Neural cell (in vitro differentiated cells): ENCODE measurements around the gene TCIRG1. TPM values are rescaled to one million over a fixed set of nuclear protein-coding genes. Genes with fewer than 3 reads are reported as not detected.

Experiments
- H2AFZ ChIP-seq: fragments of 200-600, 300-800 bp; sonication (generic), shearing (Covaris generic); 2 replicates; pipeline ENCODE4 v1.6.0; 2014; ENCODE audit warnings: low read depth, mild to moderate bottlenecking, antibody characterized with exemption, low read length, moderate library complexity
- H3F3A ChIP-seq: fragments of 200-600 bp; shearing (Covaris generic); 2 replicates; pipeline ENCODE4 v1.6.1; 2016; ENCODE audit warnings: mild to moderate bottlenecking, moderate library complexity, mixed read lengths, antibody characterized with exemption, low read length; ENCODE audit not compliant: insufficient read depth, poor library complexity, severe bottlenecking
- H3K27ac ChIP-seq: fragments of 200-600, 300-800 bp; sonication (generic), shearing (Covaris generic); 2 replicates; pipeline ENCODE4 v1.5.1; 2014; ENCODE audit warnings: mild to moderate bottlenecking, low read length, moderate library complexity
- H3K27me3 ChIP-seq: fragments of 300-800, 200-600 bp; sonication (generic), shearing (Covaris generic); 2 replicates; pipeline ENCODE4 v1.6.0; 2014; ENCODE audit warnings: mild to moderate bottlenecking, low read depth, low read length, moderate library complexity; ENCODE audit not compliant: insufficient read depth
- H3K36me3 ChIP-seq: fragments of 300-800, 200-600 bp; sonication (generic), shearing (Covaris generic); 2 replicates; pipeline ENCODE4 v1.5.1; 2014; ENCODE audit warnings: mild to moderate bottlenecking, antibody characterized with exemption, low read length, moderate library complexity; ENCODE audit not compliant: insufficient read depth
- H3K4me2 ChIP-seq: fragments of 300-800, 200-600 bp; sonication (generic), shearing (Covaris generic); 2 replicates; pipeline ENCODE4 v1.6.0; 2014; ENCODE audit warnings: mild to moderate bottlenecking, low read length
- H3K4me3 ChIP-seq: fragments of 300-800, 200-600 bp; sonication (generic), shearing (Covaris generic); 2 replicates; pipeline ENCODE4 v1.5.1; 2014; ENCODE audit warnings: mild to moderate bottlenecking, low read length, moderate library complexity
- H3K79me2 ChIP-seq: fragments of 200-600 bp; shearing (Covaris generic); replicated peaks from 2 replicates; pipeline ENCODE4 v1.6.0; 2014; ENCODE audit warnings: mild to moderate bottlenecking, low read length, moderate library complexity; ENCODE audit not compliant: insufficient read depth
- H3K9ac ChIP-seq: fragments of 300-800, 200-600 bp; sonication (generic), shearing (Covaris generic); 2 replicates; pipeline ENCODE4 v1.6.1; 2016; ENCODE audit warnings: mild to moderate bottlenecking, low read length, mixed read lengths
- H3K9me2 ChIP-seq: fragments of 200-600 bp; shearing (Covaris generic); 2 replicates; pipeline ENCODE4 v1.6.1; 2016; ENCODE audit warnings: mild to moderate bottlenecking, low read length, mixed read lengths; ENCODE audit not compliant: insufficient read depth
- H3K9me3 ChIP-seq: fragments of 200-600, 300-800 bp; sonication (generic), shearing (Covaris generic); 2 replicates; pipeline ENCODE4 v1.6.1; 2016; ENCODE audit warnings: mild to moderate bottlenecking, mixed run types, low read length, moderate library complexity, mixed read lengths
- H4K20me1 ChIP-seq: fragments of 200-600 bp; shearing (Covaris generic); 2 replicates; pipeline ENCODE4 v1.6.1; 2016; ENCODE audit warnings: mild to moderate bottlenecking, mixed run types; ENCODE audit not compliant: insufficient read depth
- CTCF ChIP-seq: fragments of 450-650 bp; IDR thresholded peaks from 2 replicates; pipeline ENCODE4 v1.5.1; 2014; ENCODE audit warnings: antibody characterized with exemption, mild to moderate bottlenecking, moderate library complexity; ENCODE audit not compliant: poor library complexity, severe bottlenecking
- EP300 ChIP-seq: fragments of 450-650 bp; conservative IDR thresholded peaks from 2 replicates; pipeline ENCODE4 v1.6.1; 2014; ENCODE audit warnings: antibody characterized with exemption, mild to moderate bottlenecking, moderate library complexity; ENCODE audit not compliant: poor library complexity, severe bottlenecking
- EZH2 ChIP-seq: fragments of 200-600, 300-800 bp; shearing (Covaris generic), sonication (generic); IDR thresholded peaks from 2 replicates; pipeline ENCODE4 v1.6.1; 2014; ENCODE audit warnings: antibody characterized with exemption, low read length, borderline replicate concordance, mild to moderate bottlenecking; ENCODE audit not compliant: insufficient read depth, poor library complexity, severe bottlenecking
- MXI1 ChIP-seq: fragments of 450-650 bp; conservative IDR thresholded peaks from 2 replicates; pipeline ENCODE4 v1.6.1; 2014; ENCODE audit warnings: antibody characterized with exemption, mild to moderate bottlenecking; ENCODE audit not compliant: poor library complexity, severe bottlenecking
- POLR2AphosphoS5 ChIP-seq: IDR thresholded peaks from 2 replicates; pipeline ENCODE4 v1.6.1; 2012
- RAD21 ChIP-seq: fragments of 450-650 bp; conservative IDR thresholded peaks from 2 replicates; pipeline ENCODE4 v1.6.1; 2014; ENCODE audit warnings: antibody characterized with exemption, mild to moderate bottlenecking, moderate library complexity
- REST ChIP-seq: IDR thresholded peaks from 2 replicates; pipeline ENCODE4 v1.6.1; 2012; ENCODE audit warnings: borderline replicate concordance
- SMC3 ChIP-seq: fragments of 450-650 bp; conservative IDR thresholded peaks from 2 replicates; pipeline ENCODE4 v1.6.1; 2014; ENCODE audit warnings: antibody characterized with exemption, mild to moderate bottlenecking, moderate library complexity; ENCODE audit not compliant: poor library complexity
- TAF1 ChIP-seq: IDR thresholded peaks from 2 replicates; pipeline ENCODE4 v1.6.1; 2012; ENCODE audit warnings: low read depth
- polyA plus RNA-seq: library from polyadenylated mRNA; depleted of rRNA; stranded (reverse); fragments of >200 nt; gene quantifications from 2 replicates; pipeline ENCODE4 v1.2.3, GENCODE V29; 2014

TCIRG1 gene
- polyA plus RNA-seq, 1 donor from 2014 or later = 1.8 TPM

- Histone ChIP-seq H3K36me3 (no peaks in the 10 kb centered on the region), H3K9ac (no peak overlapping the region), H3K9me3 (no peaks in the 10 kb centered on the region), H3F3A (no peaks in the 10 kb centered on the region), H3K4me3 (no peak overlapping the region), H3K27ac (no peak overlapping the region), H3K27me3 (no peaks in the 10 kb centered on the region), H3K4me2 (no peak overlapping the region), H2AFZ (no peak overlapping the region), H3K79me2 (no peaks in the 10 kb centered on the region), H3K9me2 (no peaks in the 10 kb centered on the region), H4K20me1 (no peaks in the 10 kb centered on the region)
- TF ChIP-seq SMC3 (no peak), EP300 (no peak), MXI1 (no peak), RAD21 (no peak), CTCF (no peak), EZH2 (no peak), REST (no peak), POLR2AphosphoS5 (no peak), TAF1 (no peak)
Observed at GRCh38 chr11:68040957-68041591, 2.2 kb downstream of the TCIRG1 start.

- H3K27ac ChIP-seq = no peak overlapping the region
- no peaks in the 10 kb centered on the region for H3K79me2 ChIP-seq
- H3K4me3 ChIP-seq = no peak overlapping the region
- TF ChIP-seq POLR2AphosphoS5 (no peak), RAD21 (no peak), SMC3 (no peak), EP300 (no peak), TAF1 (no peak), EZH2 (no peak), REST (no peak), MXI1 (no peak), CTCF (no peak)
- no peak overlapping the region for H2AFZ ChIP-seq
- no peaks in the 10 kb centered on the region for H3K36me3 ChIP-seq
- H3F3A ChIP-seq = no peaks in the 10 kb centered on the region
- no peaks in the 10 kb centered on the region for H4K20me1 ChIP-seq
- H3K9me2 ChIP-seq = no peaks in the 10 kb centered on the region
- no peak overlapping the region for H3K9ac ChIP-seq
- H3K9me3 ChIP-seq = no peaks in the 10 kb centered on the region
- no peaks in the 10 kb centered on the region for H3K27me3 ChIP-seq
- H3K4me2 ChIP-seq = no peak overlapping the region
Observed at GRCh38 chr11:68041617-68042218, 2.9 kb downstream of the TCIRG1 start.
